GM18873 (cell line): ENCODE measurements around the gene PPFIA1.

Source experiments
- ATAC-seq: cut with Tn5 transposase; IDR thresholded peaks from one replicate; pipeline ENCODE4 v1.9.1; 2021; ENCODE audit warnings: mild to moderate bottlenecking, moderate library complexity, moderate number of reproducible peaks; ENCODE audit not compliant: unreplicated experiment, low FRiP score

PPFIA1 gene

GRCh38 chr11:70351646-70352045, 81.2 kb downstream of the PPFIA1 start:
- no peak for ATAC-seq

- ATAC-seq = no peak
These were observed 81.6 kb downstream of the PPFIA1 start for GRCh38 chr11:70352100-70352499.

- no peak for ATAC-seq
These were observed 82.1 kb downstream of the PPFIA1 start for GRCh38 chr11:70352601-70353000.

- no peak for ATAC-seq
These were observed 82.8 kb downstream of the PPFIA1 start for GRCh38 chr11:70353329-70353728.

DNA sequence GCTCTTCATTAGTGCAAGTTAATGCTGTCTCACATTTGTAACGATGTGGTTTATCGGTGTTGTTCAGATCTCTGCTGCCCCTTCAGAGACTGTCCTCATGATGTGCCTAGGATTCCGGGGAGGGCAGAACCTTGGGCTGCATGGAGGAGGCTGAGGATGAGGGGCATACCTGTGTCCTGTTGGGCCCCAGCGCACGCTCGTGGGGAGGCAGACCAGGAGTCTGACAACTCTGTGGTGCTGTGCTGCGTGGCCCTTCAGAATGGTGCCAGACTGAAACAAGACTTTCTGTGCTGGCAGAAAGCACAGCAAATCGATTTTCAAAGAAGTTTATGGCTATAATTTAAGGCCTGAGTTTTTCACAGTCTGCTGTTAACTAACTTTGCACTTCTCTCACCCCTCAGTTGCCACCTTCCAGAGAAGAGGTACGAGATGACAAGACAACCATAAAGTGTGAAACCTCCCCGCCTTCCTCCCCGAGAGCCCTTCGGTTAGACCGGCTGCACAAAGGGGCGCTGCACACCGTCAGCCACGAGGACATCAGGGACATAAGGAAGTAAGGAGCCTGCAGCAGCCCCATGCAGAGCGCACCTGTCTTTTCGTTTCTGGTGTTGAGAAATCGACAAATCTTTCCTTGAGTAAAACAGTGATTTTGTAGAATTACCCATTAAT, 83.5 kb downstream of the PPFIA1 start:
- ATAC-seq = no peak

- no peak for ATAC-seq
These were observed 84.1 kb downstream of the PPFIA1 start for GRCh38 chr11:70354629-70355028.

DNA sequence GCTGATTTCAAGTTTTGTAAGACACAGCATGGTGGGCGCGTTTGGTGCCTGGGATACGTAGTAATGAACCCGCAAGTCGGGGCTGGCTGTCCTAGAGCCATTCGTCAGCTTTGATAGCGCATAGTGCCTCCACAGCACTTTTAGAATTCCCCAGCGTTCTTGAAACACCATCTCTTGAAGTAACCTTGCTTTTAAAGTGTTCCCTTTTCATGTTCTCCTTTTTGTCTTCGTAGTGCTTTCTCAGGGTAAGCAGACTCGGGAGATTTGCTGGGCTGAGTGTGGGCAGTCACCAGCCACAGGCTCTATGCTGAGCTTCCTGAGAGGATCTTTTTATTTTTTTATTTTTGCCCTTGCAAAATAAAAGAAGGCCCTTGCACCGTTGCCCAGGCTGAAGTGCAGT, 88.3 kb downstream of the PPFIA1 start:
- no peak for ATAC-seq

GRCh38 chr11:70359451-70360205, 89.1 kb downstream of the PPFIA1 start:
- ATAC-seq = no peak

DNA sequence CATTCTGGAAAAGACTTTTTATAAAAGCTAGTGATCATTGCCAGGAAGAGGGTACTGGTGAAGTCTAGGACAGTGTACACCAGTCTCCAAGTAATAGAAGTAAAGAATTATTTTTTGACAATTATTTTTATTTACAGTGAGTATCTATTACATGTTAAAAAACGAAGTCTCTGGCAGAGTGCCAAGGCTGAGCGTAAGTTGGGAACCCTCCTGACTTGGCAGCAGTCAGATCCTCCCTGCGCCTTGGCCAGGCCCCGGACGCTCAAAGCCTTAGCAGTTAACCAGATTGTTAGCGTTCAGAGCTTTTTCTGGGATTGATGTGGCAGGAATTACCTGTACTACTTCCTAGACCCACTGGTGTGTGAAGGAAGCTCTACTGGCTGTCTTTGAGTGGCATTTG, 89.7 kb downstream of the PPFIA1 start:
- no peak for ATAC-seq

DNA sequence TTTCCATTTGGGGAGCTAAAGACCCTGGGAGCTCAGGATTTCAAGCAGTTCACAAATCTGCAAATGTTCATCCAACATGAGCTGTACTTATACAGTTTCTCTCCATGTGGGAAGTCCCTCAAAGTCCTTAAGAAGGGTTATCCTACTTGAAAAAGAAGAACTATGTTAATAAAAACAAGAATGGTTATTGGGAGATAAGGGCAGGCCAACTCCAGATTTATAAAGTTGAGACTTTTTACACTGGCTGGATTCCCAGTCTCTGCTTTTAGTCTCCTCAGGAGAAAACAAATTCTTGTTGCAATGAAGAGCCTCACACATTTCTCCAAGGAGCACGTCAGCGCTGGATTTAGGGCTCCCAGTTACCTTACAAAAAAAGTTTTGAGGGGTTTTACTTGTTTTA, 93.7 kb downstream of the PPFIA1 start:
- no peak for ATAC-seq

DNA sequence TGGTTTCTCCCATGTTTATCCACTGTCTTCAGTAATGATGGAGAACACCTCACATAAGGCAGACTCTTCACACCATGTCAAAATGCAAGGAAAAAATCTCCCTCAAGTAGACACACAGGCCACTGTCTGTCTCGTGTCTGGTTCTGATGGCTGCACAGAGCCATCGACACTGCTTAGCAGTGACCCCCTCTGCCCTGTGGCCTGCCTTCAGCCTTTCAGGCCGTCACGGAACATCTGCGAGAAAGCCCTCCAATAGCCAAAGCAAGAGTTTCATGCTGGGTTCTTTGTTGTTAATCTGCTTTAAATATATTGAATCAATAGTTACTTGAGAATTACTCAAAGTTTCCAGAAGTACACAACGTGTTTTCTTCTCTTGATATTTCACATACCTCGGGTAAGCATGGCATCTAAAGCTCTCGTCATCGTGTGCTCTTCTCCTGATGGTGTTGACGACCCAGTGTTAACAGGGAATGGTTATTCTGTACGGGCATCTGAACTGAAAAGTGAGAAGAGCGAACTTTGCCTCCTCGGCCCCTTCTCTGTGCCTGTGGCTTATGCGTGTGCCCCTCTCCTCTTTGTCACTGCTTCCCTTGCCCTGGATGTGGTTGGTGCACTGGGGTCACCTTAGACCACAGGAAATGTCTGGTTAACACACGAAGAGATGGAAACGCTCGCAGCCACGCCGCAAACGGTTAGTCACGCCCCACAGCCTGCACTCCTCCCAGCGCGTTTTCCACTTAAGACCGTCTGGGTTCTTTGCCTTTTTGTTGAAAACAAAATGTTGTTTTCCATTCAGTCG, 94.5 kb downstream of the PPFIA1 start:
- no peak for ATAC-seq

DNA sequence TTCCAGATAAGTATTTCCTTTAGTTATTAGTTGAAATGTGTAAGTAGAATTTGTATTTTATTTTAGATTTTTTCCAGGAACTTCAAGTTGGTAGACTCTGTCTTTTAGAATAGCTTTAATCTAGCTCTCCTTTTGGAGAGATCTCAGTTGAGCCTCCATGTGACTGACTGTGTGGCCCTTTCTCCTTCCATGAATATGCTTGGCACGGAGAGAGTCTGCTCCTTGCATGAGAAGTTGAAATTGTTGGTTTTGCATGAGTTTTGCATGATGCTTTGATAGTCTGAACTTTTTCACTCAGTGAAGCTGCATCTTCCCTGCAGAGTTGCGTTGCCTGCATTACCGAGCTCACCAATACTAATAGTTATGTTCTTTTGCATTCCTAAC, 95.0 kb downstream of the PPFIA1 start:
- no peak for ATAC-seq

DNA sequence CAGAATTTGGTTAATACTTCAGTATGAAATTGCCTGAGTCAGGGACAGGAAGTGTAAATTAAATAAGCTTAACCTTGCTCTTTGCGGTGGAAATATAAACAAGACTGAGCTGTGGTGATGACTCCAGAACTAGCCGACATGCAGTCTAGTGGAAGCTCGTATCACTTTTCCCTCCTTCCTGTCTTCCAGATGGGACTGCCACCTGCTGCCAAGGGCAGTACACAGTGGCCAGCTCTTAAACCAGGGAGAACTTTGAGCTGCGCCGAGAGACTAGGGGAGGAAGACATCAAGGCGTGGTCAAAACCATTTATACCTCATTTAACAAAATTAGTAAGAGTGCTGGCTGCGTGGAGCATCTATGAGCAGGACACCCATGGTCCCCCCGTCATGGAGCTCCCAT, 96.6 kb downstream of the PPFIA1 start:
- no peak for ATAC-seq

DNA sequence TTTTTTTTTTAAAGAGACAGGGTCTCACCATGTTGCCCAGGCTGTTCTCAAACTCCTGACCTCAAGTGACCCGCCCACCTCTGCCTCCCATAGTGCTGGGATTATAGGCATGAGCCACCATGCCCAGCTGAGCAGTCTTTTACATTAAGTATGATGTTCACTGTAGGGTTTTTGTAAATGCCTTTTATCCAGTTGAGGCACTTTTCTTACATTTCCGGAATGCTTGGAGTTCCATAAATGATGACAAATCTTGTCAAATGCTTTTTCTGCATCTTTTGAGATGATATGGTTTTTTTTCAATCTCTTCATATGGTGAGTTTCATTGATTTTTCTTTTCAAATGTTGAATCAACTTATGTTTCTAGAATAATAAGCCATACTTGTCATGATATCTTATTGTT, 98.5 kb downstream of the PPFIA1 start:
- no peak for ATAC-seq

DNA sequence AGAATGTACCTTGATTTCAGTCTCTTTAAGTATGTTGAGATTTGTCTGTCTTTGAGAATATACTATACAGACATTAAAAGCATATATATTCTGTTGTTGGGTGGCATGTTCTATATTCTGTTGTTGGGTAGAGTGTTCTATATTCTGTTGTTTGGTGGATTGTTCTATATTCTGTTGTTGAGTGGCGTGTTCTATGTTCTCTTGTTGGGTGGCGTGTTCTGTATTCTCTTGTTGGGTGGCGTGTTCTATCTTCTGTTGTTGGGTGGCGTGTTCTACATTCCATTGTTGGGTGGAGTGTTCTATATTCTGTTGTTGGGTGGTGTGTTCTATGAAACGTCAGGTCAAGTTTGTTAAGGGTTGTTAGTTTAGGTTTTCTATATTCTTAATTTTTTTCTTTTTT, 100.8 kb downstream of the PPFIA1 start:
- no peak for ATAC-seq

DNA sequence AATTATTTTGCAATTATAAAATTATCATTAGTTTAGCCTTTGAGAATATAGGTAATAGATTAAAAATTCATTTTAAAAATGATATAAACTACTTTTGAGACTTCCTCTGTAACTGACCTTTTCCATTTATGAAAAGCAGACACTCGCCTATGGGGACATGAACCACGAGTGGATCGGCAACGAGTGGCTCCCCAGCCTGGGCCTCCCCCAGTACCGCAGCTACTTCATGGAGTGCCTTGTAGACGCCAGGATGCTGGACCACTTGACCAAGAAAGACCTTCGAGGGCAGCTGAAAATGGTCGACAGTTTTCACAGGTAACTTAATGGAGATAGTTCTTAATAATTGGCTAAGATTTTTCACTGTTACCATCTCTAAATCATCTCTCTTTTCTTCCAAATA, 101.6 kb downstream of the PPFIA1 start:
- no peak for ATAC-seq

DNA sequence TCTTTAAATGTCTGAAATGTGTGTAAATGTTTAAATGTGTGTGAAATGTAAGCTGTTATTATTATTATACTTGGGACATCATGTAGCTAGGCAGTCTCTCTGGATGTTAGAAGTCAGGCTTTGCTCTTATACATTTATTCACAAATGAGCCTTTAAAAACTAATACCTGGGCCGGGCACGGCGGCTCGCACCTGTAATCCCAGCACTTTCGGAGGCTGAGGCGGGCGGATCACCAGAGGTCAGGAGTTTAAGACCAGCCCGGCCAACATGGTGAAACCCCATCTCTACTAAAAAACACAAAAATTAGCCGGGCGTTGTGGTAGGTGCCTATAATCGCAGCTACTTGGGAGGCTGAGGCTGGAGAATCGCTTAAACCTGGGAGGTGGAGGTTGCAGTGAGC, 106.1 kb downstream of the PPFIA1 start:
- no peak for ATAC-seq

GRCh38 chr11:70377645-70378044, 107.2 kb downstream of the PPFIA1 start:
- ATAC-seq = no peak

GRCh38 chr11:70378506-70379134, 108.1 kb downstream of the PPFIA1 start:
- ATAC-seq = no peak

DNA sequence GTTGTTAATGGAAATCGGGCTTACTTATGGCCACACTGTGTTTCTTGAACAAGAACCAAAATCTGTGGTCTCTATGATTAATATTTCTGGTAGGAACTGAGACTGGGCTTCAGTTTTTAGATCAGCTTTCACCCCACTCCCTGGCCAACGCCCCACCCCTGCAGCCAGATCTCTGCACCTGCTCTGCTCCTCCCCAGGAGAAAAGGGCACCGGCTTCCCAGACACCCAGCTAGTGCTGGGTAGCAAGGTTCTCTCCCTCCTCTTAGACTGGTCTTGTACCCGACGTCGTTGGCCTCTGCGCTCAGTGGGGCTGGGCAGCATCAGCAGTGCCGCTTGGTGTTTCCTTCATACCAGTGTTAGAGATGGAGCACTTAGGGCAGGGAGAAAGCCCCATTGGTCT, 110.9 kb downstream of the PPFIA1 start:
- ATAC-seq = no peak
